GM10266 (cell line): ENCODE data around the gene MMEL1.

ENCODE experiments used
- DNase-seq: peaks from one replicate; pipeline ENCODE4 v3.0.0; 2012; ENCODE audit errors: extremely low spot score
- TF ChIP-seq, protein P1 (sequence below): IDR thresholded peaks from 2 replicates; pipeline ENCODE4 v1.5.1; 2012; ENCODE audit warnings: mild to moderate bottlenecking, low read depth; ENCODE audit not compliant: control insufficient read depth, insufficient read depth; ENCODE audit errors: missing control alignments

Gene MMEL1

DNA sequence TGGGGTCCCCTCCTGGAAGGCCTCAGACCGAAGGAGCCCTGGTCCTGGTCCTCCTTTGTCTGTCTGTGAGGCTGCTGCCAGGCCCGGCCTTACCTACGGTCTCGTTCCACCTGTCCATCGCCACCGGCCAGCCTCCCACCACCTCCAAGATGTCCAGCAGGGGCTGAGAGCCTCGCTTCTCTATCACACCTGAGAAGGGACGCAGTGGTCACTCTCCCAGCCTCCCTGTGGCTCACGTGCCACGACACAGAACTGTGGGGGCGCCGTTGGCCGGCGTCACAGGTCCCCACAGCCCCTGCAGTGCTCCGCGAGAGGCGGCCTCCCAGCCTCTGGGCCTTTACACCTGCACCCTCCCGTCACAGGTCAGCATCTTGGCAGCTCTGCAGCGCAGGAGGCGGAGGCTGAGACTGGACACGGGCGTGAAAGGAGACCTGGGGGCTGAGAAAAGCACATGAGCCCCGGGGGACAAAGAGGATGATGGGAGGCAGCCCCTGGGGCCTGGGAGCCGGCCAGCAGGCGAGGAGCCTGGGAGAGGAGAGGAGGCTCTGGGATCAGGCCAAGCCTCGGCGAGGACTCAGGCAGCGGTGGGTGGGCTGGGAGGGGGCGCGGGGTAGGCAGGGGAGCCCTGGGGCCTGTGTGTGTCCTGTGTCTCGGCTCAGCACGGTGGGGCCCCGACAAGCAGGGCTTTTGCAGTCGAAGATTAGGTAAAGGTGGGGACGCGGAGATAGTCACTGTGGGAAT is 25.8 kb downstream of the MMEL1 start:
- DNase-seq: no peak

DNA sequence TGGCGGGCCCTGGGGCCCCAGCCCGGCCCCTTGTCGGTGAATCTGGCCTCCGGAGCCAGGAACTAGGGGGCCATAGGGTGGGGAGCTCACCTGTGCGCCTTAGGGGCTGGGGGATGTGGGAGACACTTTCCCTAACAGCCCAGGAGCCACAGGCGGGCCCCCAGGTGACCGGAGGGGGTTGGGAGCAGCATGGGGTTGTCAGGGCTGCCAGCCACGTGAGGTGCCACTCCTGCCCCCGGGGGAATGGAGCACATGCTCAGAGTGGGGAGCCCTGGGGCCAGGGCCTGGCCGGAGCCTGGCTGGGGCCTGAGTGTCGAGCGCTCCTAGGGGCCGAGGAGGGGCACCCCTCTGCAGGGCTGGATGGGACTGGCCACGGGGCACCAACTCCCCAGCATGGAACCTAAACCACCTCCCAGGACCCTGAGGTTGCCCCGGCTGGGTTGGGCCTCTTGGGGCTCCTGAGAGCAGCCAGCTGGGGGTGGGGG is 26.4 kb downstream of the MMEL1 start:
- DNase-seq: no peak
- TF ChIP-seq, protein P1, sequence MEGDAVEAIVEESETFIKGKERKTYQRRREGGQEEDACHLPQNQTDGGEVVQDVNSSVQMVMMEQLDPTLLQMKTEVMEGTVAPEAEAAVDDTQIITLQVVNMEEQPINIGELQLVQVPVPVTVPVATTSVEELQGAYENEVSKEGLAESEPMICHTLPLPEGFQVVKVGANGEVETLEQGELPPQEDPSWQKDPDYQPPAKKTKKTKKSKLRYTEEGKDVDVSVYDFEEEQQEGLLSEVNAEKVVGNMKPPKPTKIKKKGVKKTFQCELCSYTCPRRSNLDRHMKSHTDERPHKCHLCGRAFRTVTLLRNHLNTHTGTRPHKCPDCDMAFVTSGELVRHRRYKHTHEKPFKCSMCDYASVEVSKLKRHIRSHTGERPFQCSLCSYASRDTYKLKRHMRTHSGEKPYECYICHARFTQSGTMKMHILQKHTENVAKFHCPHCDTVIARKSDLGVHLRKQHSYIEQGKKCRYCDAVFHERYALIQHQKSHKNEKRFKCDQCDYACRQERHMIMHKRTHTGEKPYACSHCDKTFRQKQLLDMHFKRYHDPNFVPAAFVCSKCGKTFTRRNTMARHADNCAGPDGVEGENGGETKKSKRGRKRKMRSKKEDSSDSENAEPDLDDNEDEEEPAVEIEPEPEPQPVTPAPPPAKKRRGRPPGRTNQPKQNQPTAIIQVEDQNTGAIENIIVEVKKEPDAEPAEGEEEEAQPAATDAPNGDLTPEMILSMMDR: no peak

More for the DNA sequence above, 25.8 kb downstream of the MMEL1 start:
- TF ChIP-seq, protein P1: no peak

DNA sequence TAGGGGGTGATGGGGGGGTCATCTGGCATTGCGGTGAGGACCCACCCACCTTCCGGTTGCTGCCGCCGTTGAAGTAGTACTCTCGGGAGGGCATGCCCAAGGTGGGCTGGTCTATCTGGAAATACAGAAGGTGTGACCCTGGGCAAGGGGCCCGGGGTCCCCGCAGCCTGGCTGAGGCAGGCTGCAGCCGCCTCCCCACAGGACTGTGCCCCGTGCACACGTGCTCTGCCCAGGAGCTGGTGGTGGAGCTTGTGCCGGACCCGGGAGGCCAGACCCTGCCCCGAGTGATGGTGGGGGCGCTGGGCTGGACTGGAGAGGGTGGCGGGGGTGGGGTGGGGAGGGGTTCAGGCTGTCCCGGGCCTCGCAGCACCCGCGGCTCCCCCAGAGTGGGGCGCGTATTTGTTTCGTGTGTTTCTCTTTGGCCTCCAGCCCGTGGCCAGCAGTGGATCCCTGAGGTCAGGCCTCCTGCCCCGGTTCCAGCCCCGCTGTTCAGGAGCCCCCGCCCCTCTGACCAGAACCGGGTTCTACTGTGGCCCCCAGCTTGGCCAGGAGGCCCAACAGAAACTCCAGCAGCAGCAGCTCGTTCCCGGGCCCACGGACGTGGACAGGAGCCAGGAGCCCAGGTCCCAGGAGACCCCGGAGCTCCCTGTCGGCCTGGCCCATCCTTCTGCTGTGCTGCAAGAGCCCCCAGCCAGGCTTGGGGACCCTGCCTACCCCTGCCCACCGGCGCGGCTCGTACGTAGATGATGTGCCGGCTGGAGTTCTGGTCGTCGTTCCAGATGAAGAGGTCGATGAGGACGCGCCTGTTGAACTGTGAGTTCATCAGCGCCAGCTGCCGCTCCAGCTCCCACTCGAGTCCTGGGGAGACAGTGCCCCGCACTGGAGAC is 27.1 kb downstream of the MMEL1 start:
- TF ChIP-seq, protein P1: no peak

DNA sequence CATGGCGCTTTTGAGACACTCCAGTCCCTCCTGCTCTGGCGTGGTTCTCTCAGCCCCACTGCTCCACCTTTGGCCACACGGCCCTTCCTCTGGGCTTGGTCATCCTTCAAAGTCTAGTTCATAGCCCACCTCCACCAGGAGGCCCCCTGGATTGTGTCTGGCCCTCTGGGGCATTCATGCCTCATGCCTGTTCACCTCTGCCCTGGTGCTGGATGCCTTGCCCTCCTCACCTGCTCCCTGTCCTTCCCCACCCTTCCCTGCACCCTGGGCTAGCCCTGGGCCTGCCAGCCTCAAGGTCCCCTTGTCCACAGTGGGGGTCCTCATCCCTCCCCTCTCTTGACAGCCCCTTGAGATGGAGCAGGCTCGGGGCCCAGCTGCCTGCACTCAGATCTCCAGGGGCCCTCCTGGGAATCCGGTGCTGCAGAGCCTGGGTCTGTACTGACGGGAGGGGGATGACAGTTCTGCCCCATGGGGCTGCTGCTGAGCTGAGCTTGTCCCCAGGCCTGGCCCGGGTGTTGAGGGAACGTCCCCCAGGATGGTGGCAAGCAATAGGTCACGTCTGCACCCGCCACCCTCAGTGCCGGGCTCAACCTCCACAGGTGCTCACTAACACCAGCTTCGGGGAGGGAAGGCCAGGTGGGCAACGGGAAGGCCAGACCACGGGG is 27.8 kb downstream of the MMEL1 start:
- DNase-seq: no peak
- TF ChIP-seq, protein P1: no peak

More for the DNA sequence above, 27.1 kb downstream of the MMEL1 start:
- DNase-seq: no peak

DNA sequence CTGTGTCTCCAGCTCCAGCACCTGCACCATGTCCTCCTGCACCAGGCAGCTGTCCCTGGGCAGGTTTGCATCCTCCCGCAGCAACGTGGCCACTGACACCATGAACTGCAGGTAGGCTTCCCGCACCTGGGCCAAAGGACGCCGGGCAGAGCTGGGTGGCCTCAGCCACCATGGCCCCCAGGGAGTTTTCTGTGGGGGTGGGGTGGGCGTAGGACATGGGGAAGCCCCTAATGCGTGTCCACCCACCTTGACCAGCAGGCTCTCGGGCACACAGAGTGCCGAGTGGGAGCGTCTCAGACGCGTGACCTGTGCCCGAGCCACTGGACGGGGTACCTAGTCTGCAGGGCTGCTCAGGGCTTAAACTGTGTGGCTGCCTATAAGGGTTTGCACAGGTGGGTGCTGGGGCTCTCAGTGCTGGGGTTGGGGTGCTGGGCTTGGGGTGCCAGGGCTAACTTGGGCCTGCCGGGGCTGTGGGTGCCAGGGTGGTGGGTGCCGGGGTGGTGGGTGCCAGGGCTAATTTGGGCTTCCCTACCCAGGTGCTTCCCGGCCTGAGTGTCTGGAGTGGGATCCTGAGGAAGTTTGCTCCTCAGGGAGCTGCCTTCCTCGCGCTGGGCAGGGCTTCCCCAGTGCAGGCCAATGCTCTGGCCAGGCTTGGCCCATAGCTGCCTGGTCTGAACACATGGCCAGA is 28.5 kb downstream of the MMEL1 start:
- no peak for DNase-seq
- TF ChIP-seq, protein P1: no peak

DNA sequence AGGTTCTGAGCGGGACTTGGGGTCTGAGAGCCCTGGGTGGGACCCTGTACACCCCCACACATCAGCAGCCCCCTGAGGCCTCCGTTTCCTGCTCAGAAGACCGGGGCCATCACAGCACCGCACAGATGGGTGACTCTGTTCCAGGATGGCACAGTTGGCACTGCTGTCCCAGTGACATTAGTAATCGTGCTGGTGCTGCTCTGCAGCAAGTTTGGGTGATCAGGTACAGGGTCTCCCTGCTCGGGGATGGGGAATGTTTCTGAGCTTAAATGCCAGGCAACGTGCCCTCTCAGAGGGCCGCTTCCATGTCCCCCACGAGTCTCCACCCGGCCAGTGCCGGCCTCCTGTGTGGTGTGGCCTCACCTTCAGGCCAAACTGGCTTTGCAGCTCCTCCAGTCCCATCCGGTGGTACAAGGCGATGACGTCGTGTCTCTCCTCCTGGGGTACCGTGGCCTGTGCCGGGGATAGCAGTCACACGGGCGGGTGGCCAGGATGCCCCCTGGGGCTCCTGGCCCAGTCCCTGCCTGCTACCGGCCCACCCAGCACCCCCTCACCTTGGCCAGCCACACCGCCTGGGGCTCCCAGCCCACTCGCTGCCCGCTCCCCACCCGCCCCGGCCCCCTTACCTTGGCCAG is 29.2 kb downstream of the MMEL1 start:
- DNase-seq: no peak
- TF ChIP-seq, protein P1: no peak
